Mesothelial cell of epicardium (in vitro differentiated cells): ENCODE results near the gene PDGFRB. TPM values are rescaled to one million over a fixed set of nuclear protein-coding genes. Genes with fewer than 3 reads are reported as not detected.
"Not testable (repeated sequence)": the region's sequence is repeated elsewhere in the genome, so short reads cannot be mapped to it uniquely, and the experiment has no call there.

Experiments used
- DNase-seq, 2 experiments: peaks; one replicate each; pipeline ENCODE4 v3.0.0; 2021; ENCODE audit warnings: low spot score in 2 of 2; ENCODE audit not compliant: unreplicated experiment in 2 of 2
- H3K27ac Mint-ChIP-seq: 2 replicates; pipeline ENCODE4 v1.8.0; 2021; ENCODE audit warnings: mixed read lengths
- H3K27me3 Mint-ChIP-seq: 2 replicates; pipeline ENCODE4 v1.8.0; 2021; ENCODE audit warnings: low read depth, mixed read lengths
- H3K36me3 Mint-ChIP-seq: 2 replicates; pipeline ENCODE4 v1.8.0; 2021; ENCODE audit warnings: mixed read lengths
- H3K4me1 Mint-ChIP-seq: 2 replicates; pipeline ENCODE4 v1.8.0; 2021; ENCODE audit warnings: mixed read lengths
- H3K4me3 Mint-ChIP-seq: 2 replicates; pipeline ENCODE4 v1.8.0; 2021; ENCODE audit warnings: mild to moderate bottlenecking, moderate library complexity, mixed read lengths
- H3K9me3 Mint-ChIP-seq: 2 replicates; pipeline ENCODE4 v1.8.0; 2021; ENCODE audit warnings: mixed read lengths
- total RNA-seq: library from RNA; stranded (reverse); gene quantifications from 3 replicates; pipeline ENCODE4 v1.2.1, GENCODE V29; 2021
- TF ChIP-seq, protein P1 (sequence below): fragments of 200-600 bp; sonication (generic); IDR thresholded peaks from one replicate; pipeline ENCODE4 v1.5.0; 2021; ENCODE audit warnings: antibody characterized with exemption; ENCODE audit not compliant: unreplicated experiment

PDGFRB gene
- total RNA-seq, 1 donor from 2014 or later = 100 TPM

DNA sequence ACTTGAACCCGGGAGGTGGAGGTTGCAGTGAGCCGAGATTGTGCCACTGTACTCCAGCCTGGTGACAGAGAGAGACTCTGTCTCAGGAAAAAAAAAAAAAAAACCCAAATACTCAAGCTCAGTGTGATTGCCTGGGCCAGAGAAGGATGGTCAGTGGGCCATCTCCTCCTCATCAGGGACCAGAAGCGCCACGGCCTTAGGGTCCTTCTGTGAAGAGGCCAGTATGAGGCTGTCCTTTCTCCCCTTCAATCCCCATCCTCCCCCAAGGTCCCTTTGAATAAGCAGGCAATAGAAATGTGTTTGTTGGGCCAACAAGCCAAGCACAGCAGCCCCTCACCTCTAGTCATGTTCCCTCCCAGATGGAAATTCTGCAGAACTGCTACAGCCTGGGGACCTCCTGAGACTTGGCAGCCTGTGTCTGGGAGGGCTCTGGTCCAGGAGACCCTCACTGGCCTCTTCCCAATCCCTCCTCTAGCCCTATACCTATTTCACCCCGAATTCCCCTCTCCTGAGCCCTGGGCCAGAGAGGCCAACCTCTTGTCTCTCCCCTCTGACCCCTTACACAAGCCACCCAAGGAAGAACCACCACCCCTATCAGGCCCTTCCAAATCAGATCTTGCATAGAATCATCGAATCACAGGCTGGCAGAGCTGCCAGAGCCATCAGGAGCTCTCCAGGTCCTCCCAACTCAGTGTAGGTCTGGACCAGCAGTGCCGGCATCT is 70.3 kb downstream of the PDGFRB start:
- Mint-ChIP-seq H3K9me3 (no peaks in the 10 kb centered on the region), H3K27me3 (peaks cover 6% of the 10 kb centered on the region), H3K4me3 (no peak overlapping the region), H3K4me1 (peaks cover 3% of the 10 kb centered on the region), H3K27ac (no peak overlapping the region), H3K36me3 (no peaks in the 10 kb centered on the region)
- peak in 1 of 2 experiments; percentile 34 for DNase-seq
- TF ChIP-seq, protein P1, sequence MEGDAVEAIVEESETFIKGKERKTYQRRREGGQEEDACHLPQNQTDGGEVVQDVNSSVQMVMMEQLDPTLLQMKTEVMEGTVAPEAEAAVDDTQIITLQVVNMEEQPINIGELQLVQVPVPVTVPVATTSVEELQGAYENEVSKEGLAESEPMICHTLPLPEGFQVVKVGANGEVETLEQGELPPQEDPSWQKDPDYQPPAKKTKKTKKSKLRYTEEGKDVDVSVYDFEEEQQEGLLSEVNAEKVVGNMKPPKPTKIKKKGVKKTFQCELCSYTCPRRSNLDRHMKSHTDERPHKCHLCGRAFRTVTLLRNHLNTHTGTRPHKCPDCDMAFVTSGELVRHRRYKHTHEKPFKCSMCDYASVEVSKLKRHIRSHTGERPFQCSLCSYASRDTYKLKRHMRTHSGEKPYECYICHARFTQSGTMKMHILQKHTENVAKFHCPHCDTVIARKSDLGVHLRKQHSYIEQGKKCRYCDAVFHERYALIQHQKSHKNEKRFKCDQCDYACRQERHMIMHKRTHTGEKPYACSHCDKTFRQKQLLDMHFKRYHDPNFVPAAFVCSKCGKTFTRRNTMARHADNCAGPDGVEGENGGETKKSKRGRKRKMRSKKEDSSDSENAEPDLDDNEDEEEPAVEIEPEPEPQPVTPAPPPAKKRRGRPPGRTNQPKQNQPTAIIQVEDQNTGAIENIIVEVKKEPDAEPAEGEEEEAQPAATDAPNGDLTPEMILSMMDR = no peak

DNA sequence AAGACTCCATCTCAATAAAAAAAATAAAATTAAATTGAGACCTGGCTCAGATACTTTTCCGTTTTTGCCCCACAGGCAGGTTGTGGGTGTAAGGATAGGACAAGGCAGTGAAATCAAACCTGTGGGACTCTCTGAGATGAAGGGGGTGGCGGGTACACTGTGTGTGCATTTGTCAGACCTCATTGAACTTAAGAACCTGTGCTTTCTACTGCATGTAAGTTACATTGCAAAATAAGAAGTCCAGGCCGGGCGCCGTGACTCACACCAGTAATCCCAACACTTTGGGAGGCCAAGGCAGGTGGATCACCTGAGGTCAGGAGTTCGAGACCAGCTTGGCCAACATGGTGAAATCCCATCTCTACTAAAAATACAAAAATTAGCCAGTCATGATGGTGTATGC is 70.9 kb downstream of the PDGFRB start:
- DNase-seq, H3K36me3 Mint-ChIP-seq, H3K9me3 Mint-ChIP-seq, H3K4me1 Mint-ChIP-seq, H3K4me3 Mint-ChIP-seq, H3K27ac Mint-ChIP-seq, H3K27me3 Mint-ChIP-seq: not testable (repeated sequence)

DNA sequence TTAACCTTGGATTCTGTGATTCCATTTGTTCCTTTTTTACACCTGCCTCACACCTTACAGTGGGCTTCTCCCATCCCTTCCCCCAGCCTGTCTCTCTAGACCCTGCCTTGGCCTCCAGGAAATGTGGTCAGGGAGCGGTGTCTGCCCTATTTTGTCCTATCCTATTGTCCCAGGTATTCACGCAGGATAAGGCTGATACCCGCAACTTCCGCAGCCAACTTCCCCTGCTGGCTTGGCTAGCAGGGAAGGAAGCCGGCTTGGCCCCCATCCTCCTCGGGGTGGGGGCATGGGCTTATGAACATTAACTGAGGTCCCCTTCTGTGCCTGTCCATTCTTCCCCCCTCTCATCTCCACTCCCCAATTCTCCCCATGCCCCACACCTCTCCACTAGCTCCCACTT is 72.8 kb downstream of the PDGFRB start:
- H3K27ac Mint-ChIP-seq = no peak overlapping the region
- TF ChIP-seq, protein P1 = no peak
- DNase-seq = no peak
- H3K27me3 Mint-ChIP-seq = peaks cover 2% of the 10 kb centered on the region
- H3K9me3 Mint-ChIP-seq = no peaks in the 10 kb centered on the region
- no peak overlapping the region for H3K4me3 Mint-ChIP-seq
- peaks cover 3% of the 10 kb centered on the region for H3K4me1 Mint-ChIP-seq
- H3K36me3 Mint-ChIP-seq = no peaks in the 10 kb centered on the region

DNA sequence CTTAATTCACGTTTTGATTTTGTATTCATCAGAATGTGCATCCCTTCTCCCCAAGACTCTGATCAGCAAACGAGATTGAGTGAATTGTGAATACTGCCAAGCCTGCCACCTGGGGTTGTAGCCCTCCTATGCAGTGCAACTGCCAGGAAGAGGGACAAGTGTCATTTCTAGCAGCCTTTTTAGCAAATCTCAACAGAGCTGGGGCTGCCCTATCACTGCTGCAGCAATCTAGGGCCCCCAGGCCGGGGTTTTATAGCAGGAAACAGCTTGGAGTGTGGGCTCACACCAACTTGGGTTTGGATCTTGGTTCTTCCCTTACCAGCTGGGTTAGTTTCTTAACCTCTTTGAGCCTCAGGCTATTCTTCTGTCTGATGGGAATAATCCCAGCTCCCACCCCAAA is 73.3 kb downstream of the PDGFRB start:
- DNase-seq = peak in 1 of 2 experiments; percentile 26
- H3K4me1 Mint-ChIP-seq = peaks cover 3% of the 10 kb centered on the region
- peaks cover 2% of the 10 kb centered on the region for H3K27me3 Mint-ChIP-seq
- TF ChIP-seq, protein P1 = no peak
- no peak overlapping the region for H3K4me3 Mint-ChIP-seq
- H3K9me3 Mint-ChIP-seq = no peaks in the 10 kb centered on the region
- H3K36me3 Mint-ChIP-seq = no peaks in the 10 kb centered on the region
- H3K27ac Mint-ChIP-seq = no peak overlapping the region

DNA sequence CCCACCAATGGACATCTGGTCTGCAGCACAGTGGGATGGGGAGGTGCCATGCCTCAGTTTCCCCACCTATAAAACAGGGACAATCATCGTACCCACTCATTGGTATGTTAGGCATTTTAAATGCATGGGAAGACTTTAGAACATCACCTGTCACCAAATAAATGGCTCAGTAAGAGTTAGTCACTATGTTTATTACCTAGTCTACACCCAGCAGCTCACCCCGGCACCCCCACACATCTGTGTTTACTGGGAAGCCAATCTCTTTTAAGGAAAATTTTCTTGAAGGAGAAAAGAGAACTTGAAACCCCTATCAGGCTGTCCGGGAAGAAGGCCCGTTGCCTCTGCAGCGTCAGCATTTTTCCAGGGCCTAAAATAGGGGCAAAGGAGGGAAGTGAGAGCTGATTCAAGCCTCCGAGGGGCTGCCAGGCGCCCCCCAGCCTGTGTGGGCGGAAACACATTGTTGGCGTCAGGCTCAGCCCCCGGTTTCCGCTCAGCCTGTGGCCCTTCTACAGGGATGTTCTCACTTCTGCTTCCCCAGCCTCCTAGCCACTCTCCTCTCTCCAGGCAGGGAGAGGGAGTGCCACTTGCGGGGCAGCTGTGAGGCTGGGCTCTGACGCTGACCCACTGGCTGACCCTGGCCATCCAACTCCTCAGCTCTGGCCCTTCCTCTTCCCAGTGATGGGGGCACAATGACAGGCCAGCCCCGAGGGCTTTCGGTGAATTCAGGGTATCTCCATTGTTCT is 73.9 kb downstream of the PDGFRB start:
- H3K27me3 Mint-ChIP-seq = peaks cover 2% of the 10 kb centered on the region
- H3K9me3 Mint-ChIP-seq = no peaks in the 10 kb centered on the region
- peak in 1 of 2 experiments; percentile 37 for DNase-seq
- peaks cover 3% of the 10 kb centered on the region for H3K4me1 Mint-ChIP-seq
- TF ChIP-seq, protein P1 = no peak
- H3K36me3 Mint-ChIP-seq = no peaks in the 10 kb centered on the region
- no peak overlapping the region for H3K27ac Mint-ChIP-seq
- H3K4me3 Mint-ChIP-seq = no peak overlapping the region
